Measurements from ENCODE around the gene NELFA. TPM values are rescaled to one million over a fixed set of nuclear protein-coding genes. Genes with fewer than 3 reads are reported as not detected.

NELFA gene
- total and polyA plus RNA-seq, 10 of the 15 experiments (the other 5 are each of a cell fraction or from before 2014, with no cell fraction given): 0.39 to 38.6 (median 16.7) TPM

DNA sequence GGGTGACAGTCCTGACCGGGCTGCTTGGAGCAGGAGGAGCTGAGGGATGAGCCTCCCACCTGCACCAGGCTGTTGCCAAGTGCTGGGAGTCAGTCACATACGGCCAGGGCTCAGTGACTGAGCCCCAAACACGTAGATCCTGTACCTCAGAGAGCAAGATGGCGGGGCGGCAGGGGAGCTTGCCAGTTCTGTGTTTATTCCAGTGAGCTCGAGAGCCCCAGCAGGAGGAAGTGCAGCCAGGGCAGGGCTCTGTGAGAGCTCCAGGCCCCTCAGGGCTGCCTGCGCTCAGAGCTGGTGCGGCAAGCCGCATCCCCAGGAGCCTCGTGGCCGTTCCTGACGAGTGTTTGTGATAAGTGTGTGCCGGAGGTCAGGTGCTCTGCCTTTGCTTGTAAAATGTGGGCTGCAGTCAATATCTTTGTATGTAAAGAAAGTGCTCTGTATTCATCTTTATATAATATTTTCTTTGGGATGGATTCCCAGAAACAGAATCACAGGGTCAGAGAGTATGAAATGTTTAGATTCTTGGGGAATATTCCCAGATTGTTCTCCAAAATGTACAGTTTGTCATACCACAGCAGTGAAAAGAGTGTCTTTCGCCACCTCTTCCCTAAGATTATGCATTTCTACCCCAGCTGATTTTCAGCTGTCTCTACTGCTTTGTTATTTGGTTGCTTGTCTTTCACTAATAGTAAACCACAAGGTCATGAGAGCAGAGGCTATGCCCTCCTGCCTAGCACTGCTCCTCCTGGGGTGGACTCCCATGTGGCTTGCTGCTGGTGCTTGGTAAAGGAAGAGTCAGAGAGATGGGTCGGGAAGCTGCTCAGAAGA, 50.3 kb downstream of the NELFA start:
- BruUV-seq (replicated peaks): no TSS peak
- no peaks in the 10 kb centered on the region for H3K9me3 ChIP-seq (replicated peaks; ENCODE audit: control insufficient read depth, insufficient read depth, low read length)
- H4K20me1 ChIP-seq (ENCODE audit: control insufficient read depth, insufficient read depth): no peaks in the 10 kb centered on the region
- no peak overlapping the region for H3K9ac ChIP-seq (ENCODE audit: control insufficient read depth, insufficient read depth, low read length)
- intact Hi-C loops (cut with micrococcal nuclease; ENCODE audit: unreplicated experiment) (no loop called here), in situ Hi-C loops (cut with MboI) (no loop called here)
- no peaks in the 10 kb centered on the region for H3K27me3 ChIP-seq (replicated peaks in 1 of 2; ENCODE audit: control insufficient read depth in 2 of 2, insufficient read depth in 2 of 2, low read length in 1 of 2)
- FAIRE-seq (no peak), DNase-seq (ENCODE audit: low read depth, low spot score) (no peak), ATAC-seq (no peak)
- ChIA-PET SMC1A (ENCODE audit: uncharacterized antibody, unreplicated experiment) (no interaction called here), POLR2A (no interaction called here), CTCF (no interaction called here), RAD21 (ENCODE audit: unreplicated experiment) (no interaction called here)
- no peaks in the 10 kb centered on the region for H3K4me1 ChIP-seq (ENCODE audit: control insufficient read depth, insufficient read depth, low read length)
- no peak overlapping the region for H3K27ac ChIP-seq (ENCODE audit: control insufficient read depth, insufficient read depth)
- H3K4me3 ChIP-seq: no peak overlapping the region
- peaks cover 42 to 56% of the 10 kb centered on the region in 2 experiments for H3K36me3 ChIP-seq (ENCODE audit: control insufficient read depth in 2 of 2, insufficient read depth in 2 of 2, low read length in 1 of 2)
- H3K4me2 ChIP-seq (ENCODE audit: control insufficient read depth, insufficient read depth): no peak overlapping the region
- 95% methylated on average over 15 of the region's 15 CpGs for WGBS (ENCODE audit: insufficient coverage, insufficient replicate concordance, low lambda C conversion rate, missing lambda C conversion rate)
- H2AFZ ChIP-seq (ENCODE audit: control insufficient read depth, low read depth, low read length): no peak overlapping the region
- H3K79me2 ChIP-seq (ENCODE audit: control insufficient read depth, insufficient read depth, low read length): no peaks in the 10 kb centered on the region
- TF ChIP-seq, protein P1, sequence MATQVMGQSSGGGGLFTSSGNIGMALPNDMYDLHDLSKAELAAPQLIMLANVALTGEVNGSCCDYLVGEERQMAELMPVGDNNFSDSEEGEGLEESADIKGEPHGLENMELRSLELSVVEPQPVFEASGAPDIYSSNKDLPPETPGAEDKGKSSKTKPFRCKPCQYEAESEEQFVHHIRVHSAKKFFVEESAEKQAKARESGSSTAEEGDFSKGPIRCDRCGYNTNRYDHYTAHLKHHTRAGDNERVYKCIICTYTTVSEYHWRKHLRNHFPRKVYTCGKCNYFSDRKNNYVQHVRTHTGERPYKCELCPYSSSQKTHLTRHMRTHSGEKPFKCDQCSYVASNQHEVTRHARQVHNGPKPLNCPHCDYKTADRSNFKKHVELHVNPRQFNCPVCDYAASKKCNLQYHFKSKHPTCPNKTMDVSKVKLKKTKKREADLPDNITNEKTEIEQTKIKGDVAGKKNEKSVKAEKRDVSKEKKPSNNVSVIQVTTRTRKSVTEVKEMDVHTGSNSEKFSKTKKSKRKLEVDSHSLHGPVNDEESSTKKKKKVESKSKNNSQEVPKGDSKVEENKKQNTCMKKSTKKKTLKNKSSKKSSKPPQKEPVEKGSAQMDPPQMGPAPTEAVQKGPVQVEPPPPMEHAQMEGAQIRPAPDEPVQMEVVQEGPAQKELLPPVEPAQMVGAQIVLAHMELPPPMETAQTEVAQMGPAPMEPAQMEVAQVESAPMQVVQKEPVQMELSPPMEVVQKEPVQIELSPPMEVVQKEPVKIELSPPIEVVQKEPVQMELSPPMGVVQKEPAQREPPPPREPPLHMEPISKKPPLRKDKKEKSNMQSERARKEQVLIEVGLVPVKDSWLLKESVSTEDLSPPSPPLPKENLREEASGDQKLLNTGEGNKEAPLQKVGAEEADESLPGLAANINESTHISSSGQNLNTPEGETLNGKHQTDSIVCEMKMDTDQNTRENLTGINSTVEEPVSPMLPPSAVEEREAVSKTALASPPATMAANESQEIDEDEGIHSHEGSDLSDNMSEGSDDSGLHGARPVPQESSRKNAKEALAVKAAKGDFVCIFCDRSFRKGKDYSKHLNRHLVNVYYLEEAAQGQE (IDR thresholded peaks at IDR 0.05; ENCODE audit: low read depth, low read length): no peak
- TF ChIP-seq MEF2B (IDR thresholded peaks at IDR 0.05; ENCODE audit: partially characterized antibody, poor library complexity, severe bottlenecking): no peak
- TF ChIP-seq TBL1XR1 (IDR thresholded peaks at IDR 0.05; ENCODE audit: low read depth, low read length): no peak
- TF ChIP-seq HDAC2 (IDR thresholded peaks at IDR 0.05): no peak
- TF ChIP-seq MEF2A (IDR thresholded peaks at IDR 0.05; ENCODE audit: insufficient read depth, low read depth, low read length): no peak
- no peak for TF ChIP-seq RAD51 (IDR thresholded peaks at IDR 0.05)
- no peak for TF ChIP-seq EZH2 (IDR thresholded peaks at IDR 0.05; ENCODE audit: borderline replicate concordance, control insufficient read depth, low read depth, low read length)
- TF ChIP-seq, protein P2, sequence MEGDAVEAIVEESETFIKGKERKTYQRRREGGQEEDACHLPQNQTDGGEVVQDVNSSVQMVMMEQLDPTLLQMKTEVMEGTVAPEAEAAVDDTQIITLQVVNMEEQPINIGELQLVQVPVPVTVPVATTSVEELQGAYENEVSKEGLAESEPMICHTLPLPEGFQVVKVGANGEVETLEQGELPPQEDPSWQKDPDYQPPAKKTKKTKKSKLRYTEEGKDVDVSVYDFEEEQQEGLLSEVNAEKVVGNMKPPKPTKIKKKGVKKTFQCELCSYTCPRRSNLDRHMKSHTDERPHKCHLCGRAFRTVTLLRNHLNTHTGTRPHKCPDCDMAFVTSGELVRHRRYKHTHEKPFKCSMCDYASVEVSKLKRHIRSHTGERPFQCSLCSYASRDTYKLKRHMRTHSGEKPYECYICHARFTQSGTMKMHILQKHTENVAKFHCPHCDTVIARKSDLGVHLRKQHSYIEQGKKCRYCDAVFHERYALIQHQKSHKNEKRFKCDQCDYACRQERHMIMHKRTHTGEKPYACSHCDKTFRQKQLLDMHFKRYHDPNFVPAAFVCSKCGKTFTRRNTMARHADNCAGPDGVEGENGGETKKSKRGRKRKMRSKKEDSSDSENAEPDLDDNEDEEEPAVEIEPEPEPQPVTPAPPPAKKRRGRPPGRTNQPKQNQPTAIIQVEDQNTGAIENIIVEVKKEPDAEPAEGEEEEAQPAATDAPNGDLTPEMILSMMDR (IDR thresholded peaks at IDR 0.05 in 2 of 3, conservative IDR thresholded peaks at IDR 0.05 in 1 of 3; ENCODE audit: control insufficient read depth in 2 of 3, extremely low read depth in 1 of 3, insufficient read depth in 1 of 3, low read depth in 3 of 3, low read length in 3 of 3): no peak
- no peak for TF ChIP-seq ZZZ3 (IDR thresholded peaks at IDR 0.05; ENCODE audit: control insufficient read depth, insufficient read length, low read depth)
- TF ChIP-seq, protein P3, sequence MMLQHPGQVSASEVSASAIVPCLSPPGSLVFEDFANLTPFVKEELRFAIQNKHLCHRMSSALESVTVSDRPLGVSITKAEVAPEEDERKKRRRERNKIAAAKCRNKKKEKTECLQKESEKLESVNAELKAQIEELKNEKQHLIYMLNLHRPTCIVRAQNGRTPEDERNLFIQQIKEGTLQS (IDR thresholded peaks at IDR 0.05; ENCODE audit: borderline replicate concordance, extremely low read depth, low read depth, low read length): no peak
- no peak for TF ChIP-seq EP300 (IDR thresholded peaks at IDR 0.05; ENCODE audit: borderline replicate concordance in 1 of 2, control insufficient read depth in 1 of 2, low read depth in 2 of 2, low read length in 2 of 2)
- TF ChIP-seq, protein P4, sequence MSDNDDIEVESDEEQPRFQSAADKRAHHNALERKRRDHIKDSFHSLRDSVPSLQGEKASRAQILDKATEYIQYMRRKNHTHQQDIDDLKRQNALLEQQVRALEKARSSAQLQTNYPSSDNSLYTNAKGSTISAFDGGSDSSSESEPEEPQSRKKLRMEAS (IDR thresholded peaks at IDR 0.05; ENCODE audit: low read depth, low read length): no peak
- TF ChIP-seq, protein P5, sequence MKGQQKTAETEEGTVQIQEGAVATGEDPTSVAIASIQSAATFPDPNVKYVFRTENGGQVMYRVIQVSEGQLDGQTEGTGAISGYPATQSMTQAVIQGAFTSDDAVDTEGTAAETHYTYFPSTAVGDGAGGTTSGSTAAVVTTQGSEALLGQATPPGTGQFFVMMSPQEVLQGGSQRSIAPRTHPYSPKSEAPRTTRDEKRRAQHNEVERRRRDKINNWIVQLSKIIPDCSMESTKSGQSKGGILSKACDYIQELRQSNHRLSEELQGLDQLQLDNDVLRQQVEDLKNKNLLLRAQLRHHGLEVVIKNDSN (IDR thresholded peaks at IDR 0.05; ENCODE audit: borderline replicate concordance, extremely low read length, insufficient read depth, low read depth, low read length): no peak
- TF ChIP-seq, protein P6, sequence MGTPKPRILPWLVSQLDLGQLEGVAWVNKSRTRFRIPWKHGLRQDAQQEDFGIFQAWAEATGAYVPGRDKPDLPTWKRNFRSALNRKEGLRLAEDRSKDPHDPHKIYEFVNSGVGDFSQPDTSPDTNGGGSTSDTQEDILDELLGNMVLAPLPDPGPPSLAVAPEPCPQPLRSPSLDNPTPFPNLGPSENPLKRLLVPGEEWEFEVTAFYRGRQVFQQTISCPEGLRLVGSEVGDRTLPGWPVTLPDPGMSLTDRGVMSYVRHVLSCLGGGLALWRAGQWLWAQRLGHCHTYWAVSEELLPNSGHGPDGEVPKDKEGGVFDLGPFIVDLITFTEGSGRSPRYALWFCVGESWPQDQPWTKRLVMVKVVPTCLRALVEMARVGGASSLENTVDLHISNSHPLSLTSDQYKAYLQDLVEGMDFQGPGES (IDR thresholded peaks at IDR 0.05): no peak

Measured in GM12878 (cell line).